ENCODE results near the gene NAA15. TPM values are rescaled to one million over a fixed set of nuclear protein-coding genes. Genes with fewer than 3 reads are reported as not detected.
"Not testable (repeated sequence)": the region's sequence is repeated elsewhere in the genome, so short reads cannot be mapped to it uniquely, and the experiment has no call there.

The NAA15 gene
- total RNA-seq, 3 donors from 2014 or later, result 28.2 to 47.4 (median 33.2) TPM

DNA sequence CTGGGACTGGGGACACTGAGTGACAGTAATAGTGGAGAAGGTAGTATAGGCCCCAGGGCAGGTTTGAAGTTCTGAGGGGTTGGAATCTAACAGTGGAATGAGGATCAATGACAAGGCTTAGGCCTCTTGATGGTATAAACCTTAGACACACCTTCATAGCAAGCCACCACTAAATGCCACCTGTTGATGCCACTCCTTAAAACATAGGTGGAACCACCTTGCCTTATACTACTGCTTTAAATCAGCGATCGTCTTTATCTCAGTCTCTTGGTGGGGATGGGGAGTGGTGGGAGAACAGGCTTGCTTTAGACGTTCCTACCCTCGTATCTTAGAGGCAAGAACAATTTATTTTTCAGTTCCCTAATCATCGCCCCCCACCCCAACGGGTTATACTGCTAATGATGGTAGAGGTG is 153.8 kb downstream of the NAA15 start:
- peak; percentile 3 for ATAC-seq
- H3K4me3 ChIP-seq, result no peak overlapping the region
- intact Hi-C loops (cut with DNase I, micrococcal nuclease), result no loop called here
- TF ChIP-seq, protein P1, sequence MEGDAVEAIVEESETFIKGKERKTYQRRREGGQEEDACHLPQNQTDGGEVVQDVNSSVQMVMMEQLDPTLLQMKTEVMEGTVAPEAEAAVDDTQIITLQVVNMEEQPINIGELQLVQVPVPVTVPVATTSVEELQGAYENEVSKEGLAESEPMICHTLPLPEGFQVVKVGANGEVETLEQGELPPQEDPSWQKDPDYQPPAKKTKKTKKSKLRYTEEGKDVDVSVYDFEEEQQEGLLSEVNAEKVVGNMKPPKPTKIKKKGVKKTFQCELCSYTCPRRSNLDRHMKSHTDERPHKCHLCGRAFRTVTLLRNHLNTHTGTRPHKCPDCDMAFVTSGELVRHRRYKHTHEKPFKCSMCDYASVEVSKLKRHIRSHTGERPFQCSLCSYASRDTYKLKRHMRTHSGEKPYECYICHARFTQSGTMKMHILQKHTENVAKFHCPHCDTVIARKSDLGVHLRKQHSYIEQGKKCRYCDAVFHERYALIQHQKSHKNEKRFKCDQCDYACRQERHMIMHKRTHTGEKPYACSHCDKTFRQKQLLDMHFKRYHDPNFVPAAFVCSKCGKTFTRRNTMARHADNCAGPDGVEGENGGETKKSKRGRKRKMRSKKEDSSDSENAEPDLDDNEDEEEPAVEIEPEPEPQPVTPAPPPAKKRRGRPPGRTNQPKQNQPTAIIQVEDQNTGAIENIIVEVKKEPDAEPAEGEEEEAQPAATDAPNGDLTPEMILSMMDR (IDR thresholded peaks at IDR 0.05), result no peak
- peaks cover 21% of the 10 kb centered on the region for H3K4me1 ChIP-seq (ENCODE audit: low read depth)
- DNase-seq, result peak in 1 of 3 donors; percentile 36
- no peaks in the 10 kb centered on the region for H3K36me3 ChIP-seq (ENCODE audit: low read depth)
- no peaks in the 10 kb centered on the region for H3K9me3 ChIP-seq

DNA sequence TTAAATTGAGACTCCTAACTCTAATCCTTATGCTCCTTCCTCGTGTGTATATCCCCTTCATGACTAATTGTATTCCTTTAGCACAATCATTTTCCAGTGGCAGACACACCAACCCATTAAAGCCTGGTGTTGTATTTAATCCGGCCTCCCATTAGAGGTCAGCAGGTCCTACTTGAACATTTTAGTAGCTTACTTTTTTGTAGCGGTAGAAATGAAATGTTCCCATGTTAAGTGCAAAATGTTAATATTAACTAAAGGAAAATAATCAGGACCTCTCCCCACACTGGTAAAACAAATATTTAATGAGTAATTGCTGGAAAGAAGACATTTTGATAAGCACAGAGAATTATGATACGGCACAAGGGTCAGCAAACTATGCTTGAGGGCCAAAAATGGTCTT is 156.0 kb downstream of the NAA15 start:
- TF ChIP-seq, protein P1 (IDR thresholded peaks at IDR 0.05), result no peak
- ATAC-seq, result no peak
- no peaks in the 10 kb centered on the region for H3K36me3 ChIP-seq (ENCODE audit: low read depth)

DNA sequence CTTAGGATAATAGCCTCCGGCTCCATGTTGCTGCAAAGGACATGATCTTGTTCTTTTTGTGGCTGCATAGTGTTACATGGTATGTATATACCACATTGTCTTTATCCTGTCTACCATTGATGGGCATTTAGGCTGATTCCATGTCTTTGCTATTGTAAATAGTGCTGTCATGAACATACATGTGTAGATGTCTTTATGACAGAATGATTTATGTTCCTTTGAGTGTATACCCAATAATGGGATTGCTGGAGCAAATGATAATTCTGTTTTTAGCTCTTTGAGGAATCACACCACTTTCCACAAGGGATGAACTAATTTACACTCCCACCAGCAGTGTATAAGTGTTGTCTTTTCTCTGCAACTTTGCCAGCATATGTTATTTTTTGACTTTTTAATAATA is 157.2 kb downstream of the NAA15 start:
- peaks cover 10% of the 10 kb centered on the region for H3K4me1 ChIP-seq (ENCODE audit: low read depth)
- no peaks in the 10 kb centered on the region for H3K9me3 ChIP-seq
- H3K36me3 ChIP-seq (ENCODE audit: low read depth), result no peaks in the 10 kb centered on the region
- TF ChIP-seq, protein P1 (IDR thresholded peaks at IDR 0.05), result no peak
- H3K4me3 ChIP-seq, result no peak overlapping the region
- no peak for DNase-seq
- ATAC-seq, result no peak
- intact Hi-C loops (cut with DNase I, micrococcal nuclease), result no loop called here

More for the DNA sequence above, 156.0 kb downstream of the NAA15 start:
- Histone ChIP-seq H3K4me3 (no peak overlapping the region), H3K9me3 (no peaks in the 10 kb centered on the region), H3K4me1 (ENCODE audit: low read depth) (peaks cover 16% of the 10 kb centered on the region)
- DNase-seq, result no peak
- intact Hi-C loops (cut with DNase I, micrococcal nuclease), result no loop called here

DNA sequence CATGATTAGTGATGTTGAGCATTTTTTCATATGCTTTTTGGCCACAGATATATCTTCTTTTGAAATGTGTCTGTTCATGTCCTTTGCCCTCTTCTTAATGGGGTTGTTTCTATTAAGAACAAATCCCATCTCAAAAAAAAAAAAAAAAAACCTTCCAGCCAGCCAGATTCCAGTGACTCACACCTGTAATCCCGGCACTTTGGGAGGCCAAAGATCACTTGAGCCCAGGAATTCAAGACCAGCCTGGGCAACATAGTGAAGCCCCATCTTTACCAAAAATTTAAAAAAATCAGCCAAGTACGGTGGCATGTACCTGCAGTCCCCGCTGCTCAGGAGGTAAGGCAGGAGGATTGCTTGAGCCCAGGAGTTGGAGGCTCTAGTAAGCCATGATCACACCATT is 157.7 kb downstream of the NAA15 start:
- DNase-seq (no peak), ATAC-seq (no peak)
- Histone ChIP-seq H3K9me3 (no peaks in the 10 kb centered on the region), H3K36me3 (ENCODE audit: low read depth) (no peaks in the 10 kb centered on the region), H3K4me1 (ENCODE audit: low read depth) (peaks cover 10% of the 10 kb centered on the region), H3K4me3 (no peak overlapping the region)
- TF ChIP-seq, protein P1 (IDR thresholded peaks at IDR 0.05), result no peak
- intact Hi-C loops (cut with DNase I, micrococcal nuclease), result no loop called here

DNA sequence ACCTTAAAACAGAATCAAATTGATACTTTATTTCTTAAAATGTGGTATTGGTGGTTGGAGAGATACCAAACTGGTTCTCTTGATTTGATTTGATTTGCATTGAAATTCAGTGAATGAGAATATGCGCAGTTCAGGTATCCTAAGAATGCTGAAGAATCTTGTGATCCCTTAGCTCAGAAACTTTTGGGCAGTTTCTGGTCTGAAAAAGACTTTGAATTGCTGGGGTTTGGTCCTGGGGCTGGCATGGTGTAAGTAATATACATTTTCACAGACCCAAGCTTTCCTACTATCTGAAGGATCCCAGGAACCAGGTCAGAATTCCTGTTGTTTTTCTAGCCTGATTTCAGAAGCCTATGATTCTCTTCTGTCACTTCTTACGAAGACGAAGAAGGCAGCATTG is 159.3 kb downstream of the NAA15 start:
- H3K9me3 ChIP-seq, result no peaks in the 10 kb centered on the region
- H3K4me3 ChIP-seq, result no peak overlapping the region
- no peak for DNase-seq
- TF ChIP-seq, protein P1 (IDR thresholded peaks at IDR 0.05), result no peak
- H3K36me3 ChIP-seq (ENCODE audit: low read depth), result no peaks in the 10 kb centered on the region
- ATAC-seq, result no peak
- intact Hi-C loops (cut with DNase I, micrococcal nuclease), result no loop called here
- H3K4me1 ChIP-seq (ENCODE audit: low read depth), result peaks cover 2% of the 10 kb centered on the region

DNA sequence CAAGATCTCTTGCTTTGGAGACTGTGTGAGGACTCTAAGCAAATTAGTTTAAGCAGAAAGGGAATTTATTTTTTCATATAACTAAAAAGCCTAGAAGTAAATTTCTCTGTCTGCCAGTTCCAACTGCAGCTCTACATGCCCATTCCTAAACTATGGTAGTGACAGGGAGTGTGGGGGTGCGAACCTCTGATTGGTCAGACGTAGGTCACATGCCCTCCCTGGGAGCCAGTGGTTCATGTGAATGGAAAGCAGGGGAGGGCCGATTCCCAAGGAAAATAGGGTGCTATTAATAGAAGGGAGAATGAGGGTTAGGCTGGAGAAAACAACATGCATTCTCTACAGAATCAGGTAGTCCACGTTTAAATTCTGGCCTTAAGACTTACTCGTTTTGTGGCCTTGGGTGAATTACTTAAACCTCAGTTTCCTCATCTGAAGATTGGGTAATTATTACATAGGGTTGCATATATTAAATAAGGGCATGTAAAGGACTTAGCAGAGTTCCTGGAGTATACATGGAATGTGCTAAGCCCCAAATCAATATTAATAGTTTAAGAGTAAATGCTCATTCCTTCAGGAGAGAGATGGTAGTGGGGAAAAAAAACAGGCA is 159.8 kb downstream of the NAA15 start:
- Histone ChIP-seq H3K36me3 (ENCODE audit: low read depth) (no peaks in the 10 kb centered on the region), H3K9me3 (no peaks in the 10 kb centered on the region), H3K4me3 (no peak overlapping the region), H3K4me1 (ENCODE audit: low read depth) (no peaks in the 10 kb centered on the region)
- intact Hi-C loops (cut with DNase I, micrococcal nuclease), result no loop called here
- ATAC-seq (no peak), DNase-seq (no peak)
- TF ChIP-seq, protein P1 (IDR thresholded peaks at IDR 0.05), result no peak

DNA sequence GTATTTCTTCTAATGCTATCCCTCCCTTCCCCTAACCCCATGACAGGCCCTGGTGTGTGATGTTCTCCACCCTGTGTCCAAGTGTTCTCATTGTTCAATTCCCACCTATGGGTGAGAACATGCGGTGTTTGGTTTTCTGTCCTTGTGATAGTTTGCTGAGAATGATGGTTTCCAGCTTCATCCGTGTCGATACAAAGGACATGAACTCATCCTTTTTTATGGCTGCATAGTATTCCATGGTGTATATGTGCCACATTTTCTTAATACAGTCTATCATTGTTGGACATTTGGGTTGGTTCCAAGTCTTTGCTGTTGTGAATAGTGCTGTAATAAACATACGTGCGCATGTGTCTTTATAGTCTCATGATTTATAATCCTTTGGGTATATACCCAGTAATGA is 163.2 kb downstream of the NAA15 start:
- H3K4me3 ChIP-seq; H3K9me3 ChIP-seq; ATAC-seq; DNase-seq; H3K4me1 ChIP-seq (ENCODE audit: low read depth); H3K36me3 ChIP-seq (ENCODE audit: low read depth); intact Hi-C loops (cut with DNase I, micrococcal nuclease): not testable (repeated sequence)

Data from mucosa of descending colon (tissue), 3 donors.